HL-60 (cell line): ENCODE results near the gene BATF3.
A peak's percentile ranks its signal among the peaks of the same experiment; 100 is the strongest.

Source experiments
- DNase-seq, 2 experiments: peaks; one replicate each; pipeline ENCODE4 v3.0.0-alpha.2; 2010 to 2020; ENCODE audit warnings: low read depth in 1 of 2, low spot score in 1 of 2
- H3K27ac ChIP-seq: fragments of 250-450 bp; sonication (Bioruptor Pico); replicated peaks from 2 replicates; pipeline ENCODE4 v1.5.1; 2020; ENCODE audit warnings: mild to moderate bottlenecking, moderate library complexity
- H3K27me3 ChIP-seq: fragments of 250-450 bp; sonication (Bioruptor Pico); 2 replicates; pipeline ENCODE4 v1.5.1; 2021; ENCODE audit warnings: mild to moderate bottlenecking, moderate library complexity; ENCODE audit not compliant: insufficient read depth, poor library complexity, severe bottlenecking
- H3K4me3 ChIP-seq: replicated peaks from 2 replicates; pipeline ENCODE4 v1.5.1; 2011; ENCODE audit warnings: mild to moderate bottlenecking, control low read depth, low read length; ENCODE audit not compliant: insufficient read depth
- GABPA ChIP-seq: IDR thresholded peaks from 2 replicates; pipeline ENCODE4 v1.6.1; 2012; ENCODE audit warnings: low read depth
- POLR2AphosphoS5 ChIP-seq: IDR thresholded peaks from 2 replicates; pipeline ENCODE4 v1.6.1; 2012; ENCODE audit warnings: low read depth
- SPI1 ChIP-seq: IDR thresholded peaks from 2 replicates; pipeline ENCODE4 v1.6.1; 2012; ENCODE audit warnings: low read depth, mild to moderate bottlenecking, borderline replicate concordance
- long read RNA-seq: library from polyadenylated mRNA; unstranded; transcript quantifications from one replicate; pipeline ENCODE4 v2.0.0, GENCODE V29; 2020
- TF ChIP-seq, protein P1 (sequence below): IDR thresholded peaks from 2 replicates; pipeline ENCODE4 v1.6.1; 2012; ENCODE audit warnings: low read depth; ENCODE audit not compliant: insufficient replicate concordance
- TF ChIP-seq, protein P2 (sequence below): IDR thresholded peaks from one replicate; pipeline ENCODE4 v1.5.1; 2011; ENCODE audit warnings: low read length, control low read depth, inconsistent platforms; ENCODE audit not compliant: insufficient read depth

Gene BATF3, protein sequence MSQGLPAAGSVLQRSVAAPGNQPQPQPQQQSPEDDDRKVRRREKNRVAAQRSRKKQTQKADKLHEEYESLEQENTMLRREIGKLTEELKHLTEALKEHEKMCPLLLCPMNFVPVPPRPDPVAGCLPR
- long read RNA-seq: 0 reads

DNA sequence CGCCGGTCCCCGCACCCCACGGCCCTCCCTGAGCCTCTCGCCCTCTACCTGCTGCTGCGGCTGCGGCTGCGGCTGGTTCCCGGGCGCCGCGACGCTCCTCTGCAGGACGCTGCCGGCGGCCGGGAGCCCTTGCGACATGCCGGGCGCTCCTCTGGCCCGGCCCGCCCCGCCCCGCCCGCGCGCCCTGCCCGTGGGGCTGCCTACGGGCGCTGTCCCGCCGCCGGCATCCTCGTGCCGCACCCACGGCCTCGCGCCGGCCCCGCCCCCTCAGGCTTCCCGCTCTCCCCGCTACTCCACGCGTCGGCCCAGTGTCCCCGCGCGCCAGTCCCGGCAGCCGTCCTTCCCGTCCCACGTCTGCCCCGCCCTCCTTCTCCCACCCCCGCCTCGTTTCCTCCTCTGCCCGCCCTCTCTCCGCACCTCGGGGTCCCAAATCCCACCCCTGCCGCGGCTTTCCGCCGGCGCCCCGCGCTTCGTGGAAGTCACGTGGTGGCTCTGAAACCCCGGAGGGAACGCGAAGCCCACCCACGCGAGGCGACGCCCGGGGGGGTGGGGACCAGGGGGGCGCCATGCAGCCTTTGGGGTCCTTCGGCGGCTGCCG is at the start of gene BATF3:
BATF3 (minus strand) TSS at position 216 of the 598 bp plus-strand sequence; CDS start at position 138, 78 bp downstream.
- DNase-seq: no peak
- TF ChIP-seq, protein P1, sequence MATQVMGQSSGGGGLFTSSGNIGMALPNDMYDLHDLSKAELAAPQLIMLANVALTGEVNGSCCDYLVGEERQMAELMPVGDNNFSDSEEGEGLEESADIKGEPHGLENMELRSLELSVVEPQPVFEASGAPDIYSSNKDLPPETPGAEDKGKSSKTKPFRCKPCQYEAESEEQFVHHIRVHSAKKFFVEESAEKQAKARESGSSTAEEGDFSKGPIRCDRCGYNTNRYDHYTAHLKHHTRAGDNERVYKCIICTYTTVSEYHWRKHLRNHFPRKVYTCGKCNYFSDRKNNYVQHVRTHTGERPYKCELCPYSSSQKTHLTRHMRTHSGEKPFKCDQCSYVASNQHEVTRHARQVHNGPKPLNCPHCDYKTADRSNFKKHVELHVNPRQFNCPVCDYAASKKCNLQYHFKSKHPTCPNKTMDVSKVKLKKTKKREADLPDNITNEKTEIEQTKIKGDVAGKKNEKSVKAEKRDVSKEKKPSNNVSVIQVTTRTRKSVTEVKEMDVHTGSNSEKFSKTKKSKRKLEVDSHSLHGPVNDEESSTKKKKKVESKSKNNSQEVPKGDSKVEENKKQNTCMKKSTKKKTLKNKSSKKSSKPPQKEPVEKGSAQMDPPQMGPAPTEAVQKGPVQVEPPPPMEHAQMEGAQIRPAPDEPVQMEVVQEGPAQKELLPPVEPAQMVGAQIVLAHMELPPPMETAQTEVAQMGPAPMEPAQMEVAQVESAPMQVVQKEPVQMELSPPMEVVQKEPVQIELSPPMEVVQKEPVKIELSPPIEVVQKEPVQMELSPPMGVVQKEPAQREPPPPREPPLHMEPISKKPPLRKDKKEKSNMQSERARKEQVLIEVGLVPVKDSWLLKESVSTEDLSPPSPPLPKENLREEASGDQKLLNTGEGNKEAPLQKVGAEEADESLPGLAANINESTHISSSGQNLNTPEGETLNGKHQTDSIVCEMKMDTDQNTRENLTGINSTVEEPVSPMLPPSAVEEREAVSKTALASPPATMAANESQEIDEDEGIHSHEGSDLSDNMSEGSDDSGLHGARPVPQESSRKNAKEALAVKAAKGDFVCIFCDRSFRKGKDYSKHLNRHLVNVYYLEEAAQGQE: no peak
- TF ChIP-seq GABPA: no peak
- no peak for TF ChIP-seq POLR2AphosphoS5
- no peak for TF ChIP-seq SPI1
- Histone ChIP-seq H3K27ac (no peak within 1 kb of the TSS), H3K27me3 (peaks cover 12% of the 10 kb centered on the region), H3K4me3 (peak within 1 kb of the TSS; percentile 54)

DNA sequence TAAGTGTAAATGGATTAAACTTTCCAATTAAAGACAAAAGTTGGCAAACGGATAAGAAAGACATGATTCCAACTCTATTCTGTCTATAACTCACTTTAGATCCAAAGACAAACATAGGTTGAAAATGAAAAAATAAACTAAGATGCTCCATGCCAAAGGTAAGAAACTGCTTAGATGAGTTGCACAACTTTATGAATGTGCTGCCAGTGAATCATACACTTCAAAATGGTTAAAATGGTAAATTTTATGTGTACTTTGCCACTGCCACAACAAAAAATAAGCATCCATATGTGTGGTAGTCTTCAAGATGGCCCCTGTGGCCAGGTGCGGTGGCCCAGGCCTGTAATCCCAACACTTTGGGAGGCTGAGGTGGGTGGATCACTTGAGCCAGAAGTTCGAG is 46.9 kb upstream of the BATF3 start:
- no peak overlapping the region for H3K4me3 ChIP-seq
- TF ChIP-seq SPI1: no peak
- TF ChIP-seq, protein P1: no peak

DNA sequence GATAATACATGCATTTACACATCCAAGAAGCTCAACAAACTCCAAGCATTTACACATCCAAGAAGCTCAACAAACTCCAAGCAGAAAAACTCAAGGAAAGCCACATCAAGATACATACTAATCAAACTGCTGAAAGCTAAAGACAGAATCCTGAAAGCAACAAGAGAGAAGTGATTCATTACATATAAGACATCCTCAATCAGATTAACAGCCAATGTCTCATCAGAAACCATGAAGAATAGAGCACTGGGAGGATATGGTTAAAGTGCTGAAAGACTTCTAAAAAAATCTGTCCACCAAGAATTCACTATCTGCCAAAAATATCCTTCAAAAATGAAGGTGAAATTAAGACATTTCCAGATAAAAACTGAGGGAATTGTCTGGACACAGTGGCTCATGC is 45.7 kb upstream of the BATF3 start:
- H3K27ac ChIP-seq: no peak overlapping the region
- no peak for DNase-seq

More for the DNA sequence above, 46.9 kb upstream of the BATF3 start:
- H3K27me3 ChIP-seq: no peaks in the 10 kb centered on the region
- H3K27ac ChIP-seq: no peak overlapping the region
- no peak for DNase-seq

More for the DNA sequence above, 45.7 kb upstream of the BATF3 start:
- TF ChIP-seq, protein P2, sequence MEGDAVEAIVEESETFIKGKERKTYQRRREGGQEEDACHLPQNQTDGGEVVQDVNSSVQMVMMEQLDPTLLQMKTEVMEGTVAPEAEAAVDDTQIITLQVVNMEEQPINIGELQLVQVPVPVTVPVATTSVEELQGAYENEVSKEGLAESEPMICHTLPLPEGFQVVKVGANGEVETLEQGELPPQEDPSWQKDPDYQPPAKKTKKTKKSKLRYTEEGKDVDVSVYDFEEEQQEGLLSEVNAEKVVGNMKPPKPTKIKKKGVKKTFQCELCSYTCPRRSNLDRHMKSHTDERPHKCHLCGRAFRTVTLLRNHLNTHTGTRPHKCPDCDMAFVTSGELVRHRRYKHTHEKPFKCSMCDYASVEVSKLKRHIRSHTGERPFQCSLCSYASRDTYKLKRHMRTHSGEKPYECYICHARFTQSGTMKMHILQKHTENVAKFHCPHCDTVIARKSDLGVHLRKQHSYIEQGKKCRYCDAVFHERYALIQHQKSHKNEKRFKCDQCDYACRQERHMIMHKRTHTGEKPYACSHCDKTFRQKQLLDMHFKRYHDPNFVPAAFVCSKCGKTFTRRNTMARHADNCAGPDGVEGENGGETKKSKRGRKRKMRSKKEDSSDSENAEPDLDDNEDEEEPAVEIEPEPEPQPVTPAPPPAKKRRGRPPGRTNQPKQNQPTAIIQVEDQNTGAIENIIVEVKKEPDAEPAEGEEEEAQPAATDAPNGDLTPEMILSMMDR: no peak
- no peak for TF ChIP-seq SPI1
- TF ChIP-seq GABPA: no peak
- TF ChIP-seq, protein P1: no peak
- no peak for TF ChIP-seq POLR2AphosphoS5
- H3K4me3 ChIP-seq: no peak overlapping the region
- no peaks in the 10 kb centered on the region for H3K27me3 ChIP-seq
